ENCODE results near the gene PRC1. TPM values are rescaled to one million over a fixed set of nuclear protein-coding genes. Genes with fewer than 3 reads are reported as not detected.

Gene PRC1
- total RNA-seq, 2 experiments from 2014 or later = 24.4 to 26.7 TPM

DNA sequence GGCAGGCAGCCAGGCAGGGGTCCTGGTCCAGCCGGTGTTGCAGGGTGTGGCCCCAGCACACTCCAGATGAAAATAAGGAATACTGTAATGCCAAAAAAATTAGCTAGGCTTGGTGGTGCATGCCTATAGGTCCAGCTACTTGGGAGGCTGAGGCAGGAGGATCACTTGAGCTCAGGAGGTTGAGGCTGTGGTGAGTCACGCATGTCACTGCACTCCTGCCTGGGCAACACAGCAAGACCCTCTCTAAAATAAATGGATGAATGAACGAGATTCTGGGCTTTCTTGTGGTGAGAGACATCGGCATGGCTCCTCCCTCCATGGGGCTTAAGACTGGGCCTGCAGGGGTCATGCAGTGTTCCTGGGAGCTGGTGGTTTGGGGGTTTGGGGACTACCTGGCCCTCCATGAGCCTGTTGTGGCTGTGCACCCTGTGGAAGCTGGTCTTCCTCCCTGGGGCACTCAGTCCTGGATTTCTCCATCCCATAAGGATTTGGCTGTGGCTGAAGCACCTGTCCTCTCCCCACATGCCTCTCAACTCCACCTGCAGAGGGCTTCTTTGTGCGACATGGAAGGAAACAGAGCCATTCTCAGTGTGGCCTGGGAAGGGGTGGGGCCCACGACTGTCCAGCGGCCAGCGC is 47.3 kb downstream of the PRC1 start:
- Mint-ChIP-seq H3K36me3 (ENCODE audit: low read depth) (peaks cover 81% of the 10 kb centered on the region), H3K27ac (no peak overlapping the region), H3K4me3 (no peak overlapping the region), H3K9me3 (no peaks in the 10 kb centered on the region), H3K4me1 (ENCODE audit: low read depth) (no peaks in the 10 kb centered on the region), H3K27me3 (no peaks in the 10 kb centered on the region)
- ATAC-seq (ENCODE audit: poor library complexity) (no peak), DNase-seq (no peak)
- Histone ChIP-seq H3K4me3 (ENCODE audit: low read length) (no peak overlapping the region), H3K4me1 (ENCODE audit: insufficient read depth, low read length) (no peaks in the 10 kb centered on the region), H3K9me3 (ENCODE audit: control insufficient read depth in 1 of 2, insufficient read depth in 1 of 2, low read length in 2 of 2) (no peaks in the 10 kb centered on the region), H3K27ac (ENCODE audit: low read depth in 1 of 2, low read length in 2 of 2) (no peak overlapping the region), H3K27me3 (ENCODE audit: control insufficient read depth in 1 of 2, insufficient read depth in 2 of 2, low read length in 2 of 2) (no peaks in the 10 kb centered on the region), H3K36me3 (ENCODE audit: insufficient read depth, low read length) (peaks cover 86% of the 10 kb centered on the region)
- intact Hi-C loops (cut with DNase I, micrococcal nuclease) = no loop called here
- POLR2A ChIA-PET = interaction anchor here (3.6 kb wide), 1 partner anchor 12 kb away, joined by 15 read pairs; the partner anchor contains the start of gene UNC45A
- CTCF ChIA-PET = interaction anchor here (1.1 kb wide), 1 partner anchor 10 kb away, joined by 3 read pairs; no protein-coding TSS in a partner anchor
- TF ChIP-seq, protein P1, sequence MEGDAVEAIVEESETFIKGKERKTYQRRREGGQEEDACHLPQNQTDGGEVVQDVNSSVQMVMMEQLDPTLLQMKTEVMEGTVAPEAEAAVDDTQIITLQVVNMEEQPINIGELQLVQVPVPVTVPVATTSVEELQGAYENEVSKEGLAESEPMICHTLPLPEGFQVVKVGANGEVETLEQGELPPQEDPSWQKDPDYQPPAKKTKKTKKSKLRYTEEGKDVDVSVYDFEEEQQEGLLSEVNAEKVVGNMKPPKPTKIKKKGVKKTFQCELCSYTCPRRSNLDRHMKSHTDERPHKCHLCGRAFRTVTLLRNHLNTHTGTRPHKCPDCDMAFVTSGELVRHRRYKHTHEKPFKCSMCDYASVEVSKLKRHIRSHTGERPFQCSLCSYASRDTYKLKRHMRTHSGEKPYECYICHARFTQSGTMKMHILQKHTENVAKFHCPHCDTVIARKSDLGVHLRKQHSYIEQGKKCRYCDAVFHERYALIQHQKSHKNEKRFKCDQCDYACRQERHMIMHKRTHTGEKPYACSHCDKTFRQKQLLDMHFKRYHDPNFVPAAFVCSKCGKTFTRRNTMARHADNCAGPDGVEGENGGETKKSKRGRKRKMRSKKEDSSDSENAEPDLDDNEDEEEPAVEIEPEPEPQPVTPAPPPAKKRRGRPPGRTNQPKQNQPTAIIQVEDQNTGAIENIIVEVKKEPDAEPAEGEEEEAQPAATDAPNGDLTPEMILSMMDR (IDR thresholded peaks at IDR 0.05) = no peak

DNA sequence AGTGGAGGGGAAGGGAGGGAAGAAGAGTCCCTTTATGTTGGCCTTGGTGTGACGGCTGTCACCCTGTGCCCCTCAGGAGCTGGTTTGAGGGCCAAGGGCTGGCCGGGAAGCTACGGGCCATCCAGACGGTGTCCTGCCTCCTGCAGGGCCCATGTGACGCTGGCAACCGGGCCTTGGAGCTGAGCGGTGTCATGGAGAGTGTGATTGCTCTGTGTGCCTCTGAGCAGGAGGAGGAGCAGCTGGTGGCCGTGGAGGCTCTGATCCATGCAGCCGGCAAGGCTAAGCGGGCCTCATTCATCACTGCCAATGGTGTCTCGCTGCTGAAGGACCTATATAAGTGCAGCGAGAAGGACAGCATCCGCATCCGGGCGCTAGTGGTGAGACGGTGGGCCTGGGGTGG is 47.8 kb downstream of the PRC1 start:
- H3K4me3 Mint-ChIP-seq = no peak overlapping the region
- intact Hi-C loops (cut with DNase I, micrococcal nuclease) = no loop called here
- Histone ChIP-seq H3K27me3 (ENCODE audit: control insufficient read depth in 1 of 2, insufficient read depth in 2 of 2, low read length in 2 of 2) (no peaks in the 10 kb centered on the region), H3K4me3 (ENCODE audit: low read length) (no peak overlapping the region), H3K4me1 (ENCODE audit: insufficient read depth, low read length) (no peaks in the 10 kb centered on the region), H3K9me3 (ENCODE audit: control insufficient read depth in 1 of 2, insufficient read depth in 1 of 2, low read length in 2 of 2) (no peaks in the 10 kb centered on the region), H3K27ac (ENCODE audit: low read depth in 1 of 2, low read length in 2 of 2) (no peak overlapping the region), H3K36me3 (ENCODE audit: insufficient read depth, low read length) (peaks cover 84% of the 10 kb centered on the region)
- ChIA-PET POLR2A (interaction anchor here (3.6 kb wide), 1 partner anchor 12 kb away, joined by 15 read pairs; the partner anchor contains the start of gene UNC45A), CTCF (interaction anchor here (1.1 kb wide), 2 partner anchors 10 to 15 kb away, joined by 3 read pairs; no protein-coding TSS in a partner anchor)
- peaks cover 81% of the 10 kb centered on the region for H3K36me3 Mint-ChIP-seq (ENCODE audit: low read depth)
- no peak overlapping the region for H3K27ac Mint-ChIP-seq
- H3K27me3 Mint-ChIP-seq = no peaks in the 10 kb centered on the region
- H3K9me3 Mint-ChIP-seq = no peaks in the 10 kb centered on the region
- ATAC-seq (ENCODE audit: poor library complexity) (no peak), DNase-seq (peak in 1 of 14 experiments; percentile 9)
- no peaks in the 10 kb centered on the region for H3K4me1 Mint-ChIP-seq (ENCODE audit: low read depth)
- TF ChIP-seq, protein P1 (IDR thresholded peaks at IDR 0.05) = no peak

DNA sequence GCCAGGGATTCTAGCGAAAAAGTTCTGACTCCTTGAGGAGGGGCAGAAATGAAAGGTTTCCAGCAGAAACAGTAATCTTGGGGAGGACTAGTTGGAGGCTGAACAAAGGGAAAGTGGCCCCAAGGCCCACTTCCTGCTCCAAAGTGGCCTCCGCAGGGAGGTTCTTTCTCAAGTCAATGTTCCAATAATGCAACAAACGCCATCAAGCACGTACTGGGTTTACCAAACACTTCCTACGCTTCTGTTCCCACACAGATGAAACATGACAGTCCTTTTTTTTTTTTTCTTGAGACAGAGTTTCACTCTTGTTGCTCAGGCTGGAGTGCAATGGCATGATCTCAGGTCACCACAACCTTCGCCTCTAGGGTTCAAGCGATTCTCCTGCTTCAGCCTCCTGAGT is 49.2 kb downstream of the PRC1 start:
- Mint-ChIP-seq H3K4me1 (ENCODE audit: low read depth) (no peaks in the 10 kb centered on the region), H3K4me3 (no peak overlapping the region), H3K27me3 (no peaks in the 10 kb centered on the region), H3K27ac (no peak overlapping the region), H3K36me3 (ENCODE audit: low read depth) (peaks cover 89% of the 10 kb centered on the region), H3K9me3 (no peaks in the 10 kb centered on the region)
- Histone ChIP-seq H3K4me1 (ENCODE audit: insufficient read depth, low read length) (no peaks in the 10 kb centered on the region), H3K9me3 (ENCODE audit: control insufficient read depth in 1 of 2, insufficient read depth in 1 of 2, low read length in 2 of 2) (no peaks in the 10 kb centered on the region), H3K27ac (ENCODE audit: low read depth in 1 of 2, low read length in 2 of 2) (no peak overlapping the region), H3K27me3 (ENCODE audit: control insufficient read depth in 1 of 2, insufficient read depth in 2 of 2, low read length in 2 of 2) (no peaks in the 10 kb centered on the region), H3K36me3 (ENCODE audit: insufficient read depth, low read length) (peaks cover 87% of the 10 kb centered on the region), H3K4me3 (ENCODE audit: low read length) (no peak overlapping the region)
- intact Hi-C loops (cut with DNase I, micrococcal nuclease) = no loop called here
- TF ChIP-seq, protein P1 (IDR thresholded peaks at IDR 0.05) = no peak
- CTCF ChIA-PET = no interaction called here
- no peak for ATAC-seq (ENCODE audit: poor library complexity)
- no peak for DNase-seq
- POLR2A ChIA-PET = interaction anchor here (0.9 kb wide), 1 partner anchor 10 kb away, joined by 3 read pairs; the partner anchor contains the start of gene UNC45A

Data from CD4-positive, alpha-beta T cell (primary cell).